Upper lobe of left lung (tissue), 4 donors: ENCODE data around the gene EIF3M.
"Not testable (repeated sequence)": the region's sequence is repeated elsewhere in the genome, so short reads cannot be mapped to it uniquely, and the experiment has no call there.

Experiments used
- EP300 ChIP-seq, 4 donors: sonication (generic); formaldehyde crosslinking; IDR thresholded peaks; one replicate each; pipeline ENCODE4 v1.5.1; 2017; ENCODE audit warnings: antibody characterized with exemption in 4 of 4, control low read depth in 2 of 4
- POLR2AphosphoS5 ChIP-seq, 2 donors: sonication (generic); formaldehyde crosslinking; IDR thresholded peaks; one replicate each; pipeline ENCODE4 v1.5.1; 2017; ENCODE audit warnings: antibody characterized with exemption in 2 of 2
- TF ChIP-seq, protein P1 (sequence below), 6 experiments: fragments of 450-650 bp in 4 of 6; fragments of 200-600 bp in 2 of 6; sonication (generic) in 2 of 6; IDR thresholded peaks; one replicate each; pipeline ENCODE4 v1.5.1; 2016 to 2019; ENCODE audit warnings: antibody characterized with exemption in 6 of 6

DNA sequence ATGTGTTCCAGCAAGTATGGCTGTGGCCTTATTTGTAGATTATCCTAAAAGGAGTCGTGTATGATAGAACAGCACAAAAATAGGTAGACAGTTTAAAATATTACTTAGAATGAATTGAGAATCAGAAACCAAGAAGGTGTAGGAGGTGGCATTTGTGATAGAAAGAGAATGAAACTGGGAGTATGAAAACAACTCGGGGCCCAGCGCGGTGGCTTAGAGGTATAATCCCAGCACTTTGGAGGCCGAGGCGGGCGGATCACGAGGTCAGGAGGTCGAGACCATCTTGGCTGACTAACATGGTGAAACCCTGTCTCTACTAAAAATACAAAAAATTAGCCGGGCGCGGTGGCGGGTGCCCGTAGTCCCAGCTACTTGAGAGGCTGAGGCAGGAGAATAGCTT lies 12.5 kb downstream of the EIF3M start:
- TF ChIP-seq, protein P1, sequence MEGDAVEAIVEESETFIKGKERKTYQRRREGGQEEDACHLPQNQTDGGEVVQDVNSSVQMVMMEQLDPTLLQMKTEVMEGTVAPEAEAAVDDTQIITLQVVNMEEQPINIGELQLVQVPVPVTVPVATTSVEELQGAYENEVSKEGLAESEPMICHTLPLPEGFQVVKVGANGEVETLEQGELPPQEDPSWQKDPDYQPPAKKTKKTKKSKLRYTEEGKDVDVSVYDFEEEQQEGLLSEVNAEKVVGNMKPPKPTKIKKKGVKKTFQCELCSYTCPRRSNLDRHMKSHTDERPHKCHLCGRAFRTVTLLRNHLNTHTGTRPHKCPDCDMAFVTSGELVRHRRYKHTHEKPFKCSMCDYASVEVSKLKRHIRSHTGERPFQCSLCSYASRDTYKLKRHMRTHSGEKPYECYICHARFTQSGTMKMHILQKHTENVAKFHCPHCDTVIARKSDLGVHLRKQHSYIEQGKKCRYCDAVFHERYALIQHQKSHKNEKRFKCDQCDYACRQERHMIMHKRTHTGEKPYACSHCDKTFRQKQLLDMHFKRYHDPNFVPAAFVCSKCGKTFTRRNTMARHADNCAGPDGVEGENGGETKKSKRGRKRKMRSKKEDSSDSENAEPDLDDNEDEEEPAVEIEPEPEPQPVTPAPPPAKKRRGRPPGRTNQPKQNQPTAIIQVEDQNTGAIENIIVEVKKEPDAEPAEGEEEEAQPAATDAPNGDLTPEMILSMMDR (IDR thresholded peaks at IDR 0.05) = not testable (repeated sequence)
- not testable (repeated sequence) for TF ChIP-seq EP300, POLR2AphosphoS5 (IDR thresholded peaks at IDR 0.05)
